GM21619 (cell line): ENCODE results near the gene PLEKHA8.

Experiments used
- ATAC-seq: cut with Tn5 transposase; IDR thresholded peaks from one replicate; pipeline ENCODE4 v1.9.1; 2021; ENCODE audit not compliant: unreplicated experiment

PLEKHA8 gene

DNA sequence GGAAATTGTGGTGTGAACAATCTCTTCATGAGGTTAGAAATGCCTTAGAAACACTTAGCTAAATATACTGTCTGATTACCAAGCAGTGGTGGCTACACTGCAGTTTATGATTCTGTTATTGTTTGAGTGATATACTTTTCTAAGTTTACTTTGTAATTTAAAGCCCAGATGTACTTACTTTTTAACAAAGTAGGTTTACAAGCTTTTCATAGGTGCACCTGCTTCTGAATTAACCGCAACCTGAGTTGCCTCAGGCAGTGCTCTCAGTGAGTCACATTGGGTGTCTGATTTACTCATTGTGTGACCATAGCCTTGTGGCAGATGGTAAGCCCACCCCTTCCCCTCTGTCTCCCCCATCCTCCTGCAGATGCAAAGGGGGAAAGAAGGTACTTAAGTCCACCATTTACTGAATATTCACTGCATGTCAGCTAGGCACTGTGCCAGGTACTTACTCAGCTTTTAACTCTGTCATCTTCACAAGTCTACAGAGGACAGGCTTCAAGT lies 115.6 kb downstream of the PLEKHA8 start:
- no peak for ATAC-seq

DNA sequence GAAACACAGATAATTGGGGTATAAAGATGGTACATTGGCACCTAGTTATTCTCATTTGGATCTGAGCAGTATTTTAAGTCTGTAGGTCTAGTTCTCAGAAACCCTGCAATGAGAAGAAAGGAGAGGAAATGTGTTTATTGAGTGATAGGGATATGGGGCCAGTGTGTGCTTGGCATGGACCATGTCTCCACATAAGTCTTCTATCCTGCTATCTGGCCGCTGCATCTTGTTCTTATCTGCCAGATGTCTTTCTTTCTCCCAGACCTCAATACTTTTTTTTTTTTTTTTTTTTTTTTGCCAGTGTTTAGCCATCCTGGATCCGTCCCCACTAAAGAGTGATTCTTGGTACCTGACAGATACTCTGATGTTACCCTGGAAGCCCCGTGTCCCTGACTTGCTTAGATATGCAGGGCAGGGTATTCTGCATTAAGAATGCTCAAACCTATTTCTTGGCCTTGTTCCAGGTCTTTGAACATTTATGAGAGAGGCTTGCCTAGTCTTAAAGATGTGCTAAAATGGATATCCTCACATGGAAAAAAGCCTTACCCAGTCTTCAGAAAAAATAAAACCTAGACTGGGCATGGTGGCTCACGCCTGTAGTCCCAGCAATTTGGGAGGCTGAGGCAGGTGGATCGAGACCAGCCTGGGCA lies 116.6 kb downstream of the PLEKHA8 start:
- ATAC-seq: no peak

DNA sequence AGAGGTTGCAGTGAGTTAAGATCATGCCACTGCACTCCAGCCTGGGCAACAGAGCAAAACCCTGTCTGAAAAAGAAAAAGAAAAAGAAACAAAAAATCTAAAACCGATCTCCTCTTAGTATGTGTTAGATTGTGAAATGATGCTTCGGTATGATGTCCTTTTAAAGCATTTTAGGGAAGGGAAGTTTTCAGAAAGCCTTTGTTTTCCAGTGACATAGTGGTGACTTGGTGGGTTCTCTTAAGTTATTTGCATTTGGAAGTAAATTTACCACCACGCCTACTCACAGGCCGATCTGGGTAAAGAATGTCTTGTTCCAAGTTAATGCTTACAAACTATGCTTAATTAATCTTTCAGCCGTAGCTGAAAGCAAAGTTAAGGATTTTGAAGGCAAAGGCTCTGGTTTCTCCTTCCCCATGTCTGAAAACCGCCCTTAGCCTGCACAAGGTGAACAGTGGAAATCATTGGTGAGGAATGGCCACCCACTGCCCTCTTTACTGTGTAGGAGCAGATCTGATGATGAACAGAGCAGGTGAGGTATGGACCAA lies 117.3 kb downstream of the PLEKHA8 start:
- no peak for ATAC-seq

DNA sequence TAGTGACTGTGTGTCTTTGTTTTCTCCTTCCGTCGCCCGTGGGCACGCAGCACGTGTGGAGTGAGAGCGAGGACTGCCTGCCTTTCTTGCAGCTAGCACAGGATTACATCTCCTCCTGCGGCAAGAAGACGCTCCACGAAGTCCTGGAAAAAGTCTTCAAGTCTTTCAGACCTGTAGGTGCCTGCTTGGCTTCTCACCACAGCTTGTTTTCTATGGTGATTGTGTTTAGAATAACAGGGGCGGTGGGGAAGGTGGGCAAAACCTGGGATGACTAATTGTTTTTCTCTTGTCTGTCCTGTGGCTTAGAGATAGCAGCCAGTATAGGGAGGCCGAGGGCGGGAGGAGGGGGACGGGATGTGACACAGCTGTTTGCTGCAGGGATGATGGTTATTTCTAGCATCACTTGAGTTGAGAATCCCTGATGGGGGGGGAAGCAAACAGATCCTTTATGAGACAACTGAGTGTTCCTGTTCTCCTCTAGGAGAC lies 118.0 kb downstream of the PLEKHA8 start:
- no peak for ATAC-seq

GRCh38 chr7:30147223-30147622 lies 119.0 kb downstream of the PLEKHA8 start:
- no peak for ATAC-seq

DNA sequence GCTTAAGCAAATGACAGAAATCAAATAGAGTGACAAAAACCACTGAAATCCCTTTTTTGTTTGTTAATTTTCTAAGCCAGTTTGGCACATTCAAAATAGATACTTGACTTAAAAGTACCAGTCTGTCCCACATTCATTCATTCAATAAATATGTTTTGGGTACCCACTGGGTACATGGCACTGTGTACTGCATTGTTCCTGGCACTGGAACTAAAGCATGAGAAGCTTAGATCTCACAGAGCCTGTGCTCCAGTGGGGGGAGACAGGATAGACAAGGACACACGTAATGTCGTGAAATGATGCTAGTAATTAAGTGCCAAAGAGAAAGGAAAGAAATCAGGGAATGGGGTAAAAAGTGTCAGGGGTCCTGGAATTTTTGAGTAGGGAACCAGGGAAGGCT lies 119.6 kb downstream of the PLEKHA8 start:
- ATAC-seq: no peak

GRCh38 chr7:30148426-30148825 lies 120.2 kb downstream of the PLEKHA8 start:
- ATAC-seq: no peak

GRCh38 chr7:30148951-30149459 lies 120.8 kb downstream of the PLEKHA8 start:
- peak; percentile 57 for ATAC-seq

GRCh38 chr7:30149640-30150272 lies 121.5 kb downstream of the PLEKHA8 start:
- ATAC-seq: no peak

DNA sequence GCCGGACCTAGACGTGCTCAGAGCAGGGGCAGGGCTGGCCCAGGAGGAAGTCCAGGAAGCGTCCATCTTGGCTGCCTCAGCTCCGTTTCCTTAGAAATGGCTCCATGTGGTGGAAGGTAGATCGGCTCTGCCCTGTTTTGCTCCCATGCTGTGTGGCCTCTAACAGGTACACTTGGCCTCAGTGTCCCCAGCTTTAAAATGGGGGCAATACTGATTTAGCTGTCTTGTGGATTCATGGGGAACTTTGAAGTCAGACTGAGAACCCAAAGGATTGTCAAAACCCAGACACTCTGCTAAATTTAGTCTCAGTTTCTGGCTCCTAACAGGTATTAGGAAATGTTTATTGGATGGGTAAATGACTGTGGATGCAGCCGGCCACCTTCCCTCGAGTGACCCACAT lies 122.5 kb downstream of the PLEKHA8 start:
- no peak for ATAC-seq

DNA sequence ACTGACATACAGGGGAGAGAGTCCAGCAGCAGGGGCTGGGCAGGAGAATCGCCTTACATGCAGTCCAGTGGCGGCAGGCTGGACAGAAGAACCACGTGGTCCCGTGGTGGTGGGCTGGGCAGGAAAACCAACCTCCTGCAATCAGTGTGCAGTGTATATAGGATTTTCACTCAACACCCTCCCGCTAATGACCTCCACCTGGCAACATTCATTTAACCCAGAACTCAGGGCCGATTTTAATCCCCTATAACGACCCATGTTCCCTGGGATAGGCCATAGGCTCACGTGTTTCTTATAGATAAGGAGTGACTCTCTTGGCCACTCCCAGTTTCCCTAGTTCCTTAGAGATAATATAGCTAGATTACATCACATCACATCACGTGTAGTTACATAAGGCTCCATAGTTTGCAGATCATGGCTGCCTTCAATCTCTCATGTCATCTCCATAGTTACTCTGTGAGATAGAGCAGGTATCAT lies 125.9 kb downstream of the PLEKHA8 start:
- no peak for ATAC-seq

- ATAC-seq: no peak
Measured at GRCh38 chr7:30155481-30155880, 127.3 kb downstream of the PLEKHA8 start.

- no peak for ATAC-seq
Measured at GRCh38 chr7:30157204-30157603, 129.0 kb downstream of the PLEKHA8 start.

GRCh38 chr7:30159163-30159562 lies 131.0 kb downstream of the PLEKHA8 start:
- ATAC-seq: no peak

GRCh38 chr7:30159698-30160143 lies 131.5 kb downstream of the PLEKHA8 start:
- ATAC-seq: no peak

DNA sequence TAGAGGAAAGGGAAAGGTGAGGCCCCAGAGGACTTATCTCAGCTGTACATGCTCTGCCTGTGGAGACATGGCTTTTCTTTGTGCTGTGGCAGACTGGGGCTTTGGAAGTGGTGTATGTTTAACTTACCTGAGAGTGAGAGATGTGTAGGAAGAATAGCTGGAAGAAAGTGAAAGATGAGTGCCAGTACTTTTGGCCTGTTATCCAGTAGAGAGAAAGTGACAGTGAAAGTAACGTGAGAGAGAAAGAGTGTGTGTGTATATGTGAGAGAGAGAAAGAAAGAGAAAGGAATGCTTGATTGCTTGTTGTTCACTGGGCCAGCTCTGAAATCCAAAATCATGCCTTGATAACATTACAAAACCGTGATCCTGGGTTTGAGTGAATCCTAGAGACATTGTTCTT lies 132.1 kb downstream of the PLEKHA8 start:
- no peak for ATAC-seq

- no peak for ATAC-seq
Measured at GRCh38 chr7:30162133-30162532, 133.9 kb downstream of the PLEKHA8 start.

- ATAC-seq: peak; percentile 28
Measured at GRCh38 chr7:30162622-30163124, 134.5 kb downstream of the PLEKHA8 start.

GRCh38 chr7:30163231-30163894 lies 135.2 kb downstream of the PLEKHA8 start:
- ATAC-seq: peak; percentile 46

DNA sequence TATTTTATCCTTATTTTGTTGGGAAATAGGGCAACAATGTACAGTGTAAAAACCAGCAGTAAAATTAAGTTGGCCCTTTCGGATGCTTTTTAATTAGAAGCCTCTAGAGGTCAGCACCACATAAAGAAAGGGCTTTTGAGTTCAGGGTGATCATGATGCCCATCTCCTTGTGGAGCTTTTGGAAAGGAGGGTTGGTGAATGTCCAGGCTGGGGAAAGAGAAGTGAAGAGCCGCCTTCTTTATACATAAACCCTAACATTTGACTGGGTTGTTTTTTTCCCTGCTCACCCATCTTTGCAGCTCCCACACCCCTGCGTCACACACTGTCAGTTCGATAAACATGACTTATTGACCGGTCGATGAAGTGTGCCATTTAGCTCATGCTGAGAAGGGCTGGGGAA lies 136.4 kb downstream of the PLEKHA8 start:
- no peak for ATAC-seq

DNA sequence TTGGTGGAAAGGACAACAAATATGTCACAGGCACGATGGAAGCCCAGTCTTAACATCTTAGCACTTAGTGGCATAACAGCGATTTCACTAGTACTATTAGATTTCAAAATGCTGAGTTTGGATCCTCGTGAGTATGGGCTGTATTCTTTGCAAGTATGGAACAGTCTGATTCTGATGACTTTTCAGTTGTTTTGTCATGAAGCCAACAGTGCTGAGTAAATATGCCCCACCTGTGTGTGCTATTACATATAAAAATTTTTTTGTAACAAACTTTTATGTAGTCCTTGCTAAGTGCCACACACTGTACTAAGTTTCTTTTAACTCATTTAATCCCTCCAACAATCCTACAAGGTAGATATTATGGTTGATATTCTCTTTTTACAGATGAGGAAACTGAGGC lies 137.4 kb downstream of the PLEKHA8 start:
- ATAC-seq: no peak
